ENCODE measurements around the gene CHD6. TPM values are rescaled to one million over a fixed set of nuclear protein-coding genes. Genes with fewer than 3 reads are reported as not detected.

CHD6 gene
- total and polyA plus RNA-seq, 2 of the 13 experiments (the other 11 are each of a cell fraction or from before 2014, with no cell fraction given), result 14.4 to 52.0 TPM

- TF ChIP-seq TARDBP (CRISPR knock-in tag; IDR thresholded peaks at IDR 0.05) (no peak), MIXL1 (CRISPR knock-in tag; IDR thresholded peaks at IDR 0.05) (0 out of 2 replicates have a peak, but pooled peaks have one; percentile 6), ZNF333 (CRISPR knock-in tag; IDR thresholded peaks at IDR 0.05; ENCODE audit: borderline replicate concordance) (no peak), ZNF225 (CRISPR knock-in tag; IDR thresholded peaks at IDR 0.05) (no peak), PTBP1 (IDR thresholded peaks at IDR 0.05; ENCODE audit: low read depth, low read length, poor library complexity, severe bottlenecking) (no peak), SIX1 (CRISPR knock-in tag; IDR thresholded peaks at IDR 0.05; ENCODE audit: borderline replicate concordance) (no peak), MED1 (CRISPR knock-in tag; IDR thresholded peaks at IDR 0.05) (0 out of 2 replicates have a peak, but pooled peaks have one; percentile 1), ZNF343 (CRISPR knock-in tag; IDR thresholded peaks at IDR 0.05) (no peak), TEF (CRISPR knock-in tag; IDR thresholded peaks at IDR 0.05) (no peak), RBAK (CRISPR knock-in tag; IDR thresholded peaks at IDR 0.05) (0 out of 2 replicates have a peak, but pooled peaks have one; percentile 16)
- TF ChIP-seq, protein P1, sequence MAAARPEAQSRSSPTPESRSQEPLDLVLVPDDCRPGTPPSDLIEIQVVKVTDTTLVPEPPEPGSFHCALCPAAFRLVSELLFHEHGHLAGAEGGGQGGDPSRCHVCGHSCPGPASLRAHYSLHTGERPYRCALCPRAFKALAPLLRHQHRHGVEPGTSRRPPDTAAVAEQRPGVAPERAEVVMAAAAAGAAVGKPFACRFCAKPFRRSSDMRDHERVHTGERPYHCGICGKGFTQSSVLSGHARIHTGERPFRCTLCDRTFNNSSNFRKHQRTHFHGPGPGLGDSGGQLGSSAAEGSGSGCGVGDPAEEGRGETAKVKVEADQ (CRISPR knock-in tag; IDR thresholded peaks at IDR 0.05; ENCODE audit: borderline replicate concordance), result no peak
- TF ChIP-seq, protein P2, sequence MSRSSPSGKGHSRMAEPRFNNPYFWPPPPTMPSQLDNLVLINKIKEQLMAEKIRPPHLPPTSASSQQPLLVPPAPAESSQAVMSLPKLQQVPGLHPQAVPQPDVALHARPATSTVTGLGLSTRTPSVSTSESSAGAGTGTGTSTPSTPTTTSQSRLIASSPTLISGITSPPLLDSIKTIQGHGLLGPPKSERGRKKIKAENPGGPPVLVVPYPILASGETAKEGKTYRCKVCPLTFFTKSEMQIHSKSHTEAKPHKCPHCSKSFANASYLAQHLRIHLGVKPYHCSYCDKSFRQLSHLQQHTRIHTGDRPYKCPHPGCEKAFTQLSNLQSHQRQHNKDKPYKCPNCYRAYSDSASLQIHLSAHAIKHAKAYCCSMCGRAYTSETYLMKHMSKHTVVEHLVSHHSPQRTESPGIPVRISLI (CRISPR knock-in tag; IDR thresholded peaks at IDR 0.05; ENCODE audit: borderline replicate concordance), result peak; percentile 74; the same call in 1 of the 2 replicates
Observed at GRCh38 chr20:41615110-41615509, 3.1 kb downstream of the CHD6 start (continued).

Measured in HepG2 (cell line).